ENCODE results near the gene APOO.

- TF ChIP-seq POLR2A (IDR thresholded peaks at IDR 0.05; ENCODE audit: low read depth, low read length) (0 out of 2 replicates have a peak, but pooled peaks have one; percentile 2), POLR2AphosphoS5 (IDR thresholded peaks at IDR 0.05; ENCODE audit: low read depth, low read length) (no peak), TAF1 (IDR thresholded peaks at IDR 0.05; ENCODE audit: low read depth, low read length) (no peak), SPI1 (IDR thresholded peaks at IDR 0.05; ENCODE audit: low read depth, low read length) (no peak)
Observed at GRCh38 chrX:23785580-23785979, 122.2 kb downstream of the APOO start.
